ENCODE results near the gene CFAP410. TPM values are rescaled to one million over a fixed set of nuclear protein-coding genes. Genes with fewer than 3 reads are reported as not detected.
A peak's percentile ranks its signal among the peaks of the same experiment; 100 is the strongest.

Gene CFAP410
- total RNA-seq, 4 donors from 2014 or later = 20.5 to 50.6 (median 39.9) TPM

GRCh38 chr21:44337449-44337848, 1.7 kb downstream of the CFAP410 start:
- H3K36me3 ChIP-seq = peaks cover 0 to 16% (median 0%) of the 10 kb centered on the region in 3 donors
- H3K9me3 ChIP-seq = no peaks in the 10 kb centered on the region
- DNase-seq = no peak
- H3K27ac ChIP-seq = peak overlapping the region in 1 of 4 donors; percentile 99
- TF ChIP-seq POLR2A (IDR thresholded peaks at IDR 0.05) (no peak), CTCF (IDR thresholded peaks at IDR 0.05) (no peak)
- peaks cover 0 to 14% (median 2%) of the 10 kb centered on the region in 4 donors for H3K4me1 ChIP-seq
- no peaks in the 10 kb centered on the region for H3K27me3 ChIP-seq
- no peak overlapping the region for H3K4me3 ChIP-seq

GRCh38 chr21:44335266-44336059, 3.7 kb downstream of the CFAP410 start:
- Histone ChIP-seq H3K27ac (no peak overlapping the region), H3K36me3 (peaks cover 0 to 26% (median 0%) of the 10 kb centered on the region in 3 donors), H3K4me1 (peaks cover 0 to 14% (median 2%) of the 10 kb centered on the region in 4 donors), H3K9me3 (no peaks in the 10 kb centered on the region), H3K27me3 (no peaks in the 10 kb centered on the region), H3K4me3 (no peak overlapping the region)
- no peak for DNase-seq
- no peak for TF ChIP-seq CTCF (IDR thresholded peaks at IDR 0.05)
- no peak for TF ChIP-seq POLR2A (IDR thresholded peaks at IDR 0.05)

- no peak for TF ChIP-seq POLR2A (IDR thresholded peaks at IDR 0.05)
- TF ChIP-seq CTCF (IDR thresholded peaks at IDR 0.05) = no peak
- H3K4me3 ChIP-seq = no peak overlapping the region
- peaks cover 0 to 26% (median 0%) of the 10 kb centered on the region in 3 donors for H3K36me3 ChIP-seq
- H3K27me3 ChIP-seq = no peaks in the 10 kb centered on the region
- peaks cover 0 to 9% (median 0%) of the 10 kb centered on the region in 4 donors for H3K4me1 ChIP-seq
- no peaks in the 10 kb centered on the region for H3K9me3 ChIP-seq
- no peak overlapping the region for H3K27ac ChIP-seq
- DNase-seq = no peak
These were observed 4.7 kb downstream of the CFAP410 start for GRCh38 chr21:44334329-44335030.

GRCh38 chr21:44333509-44334328, 5.5 kb downstream of the CFAP410 start:
- Histone ChIP-seq H3K36me3 (peaks cover 0 to 26% (median 0%) of the 10 kb centered on the region in 3 donors), H3K4me3 (no peak overlapping the region), H3K27me3 (no peaks in the 10 kb centered on the region), H3K27ac (no peak overlapping the region), H3K4me1 (peaks cover 0 to 9% (median 0%) of the 10 kb centered on the region in 4 donors), H3K9me3 (no peaks in the 10 kb centered on the region)
- DNase-seq = no peak
- TF ChIP-seq CTCF (IDR thresholded peaks at IDR 0.05) (no peak), POLR2A (IDR thresholded peaks at IDR 0.05) (no peak)

- Histone ChIP-seq H3K27me3 (no peaks in the 10 kb centered on the region), H3K27ac (no peak overlapping the region), H3K9me3 (no peaks in the 10 kb centered on the region), H3K4me1 (peaks cover 0 to 7% (median 0%) of the 10 kb centered on the region in 4 donors), H3K36me3 (peaks cover 0 to 26% (median 0%) of the 10 kb centered on the region in 3 donors), H3K4me3 (no peak overlapping the region)
- TF ChIP-seq CTCF (IDR thresholded peaks at IDR 0.05) (no peak), POLR2A (IDR thresholded peaks at IDR 0.05) (no peak)
- no peak for DNase-seq
These were observed 6.2 kb downstream of the CFAP410 start for GRCh38 chr21:44332965-44333364.

Data from Peyer's patch (tissue), 4 donors.